ENCODE results near the gene MRGPRE. TPM values are rescaled to one million over a fixed set of nuclear protein-coding genes. Genes with fewer than 3 reads are reported as not detected.
"Not testable (repeated sequence)": the region's sequence is repeated elsewhere in the genome, so short reads cannot be mapped to it uniquely, and the experiment has no call there.

MRGPRE gene
- total RNA-seq, 1 experiment from 2014 or later = not detected

GRCh38 chr11:3280662-3281061 is 48.4 kb upstream of the MRGPRE start:
- not testable (repeated sequence) for H3K79me1 ChIP-seq (ENCODE audit: insufficient read depth, low read depth, low read length, poor library complexity, severe bottlenecking); H4K20me1 ChIP-seq (ENCODE audit: control insufficient read depth, insufficient read depth, insufficient read length); H3K23me2 ChIP-seq (ENCODE audit: insufficient read length, low read depth, low read length, poor library complexity, severe bottlenecking); H4K91ac ChIP-seq (ENCODE audit: insufficient read length, low read depth, low read length); H3K4me2 ChIP-seq (ENCODE audit: insufficient read depth, insufficient read length, low read length); H3K56ac ChIP-seq (ENCODE audit: insufficient read length, low read depth, low read length); H3K36me3 Mint-ChIP-seq (ENCODE audit: insufficient read depth in 1 of 3, low read depth in 3 of 3); H4K8ac ChIP-seq (replicated peaks; ENCODE audit: insufficient read length, low read depth, low read length); H3T11ph ChIP-seq (ENCODE audit: low read length); H3K27ac ChIP-seq (ENCODE audit: insufficient read length, low read depth, low read length); H3K9me3 Mint-ChIP-seq; H3K14ac ChIP-seq (ENCODE audit: insufficient read depth, low read length); H3K79me2 ChIP-seq (ENCODE audit: insufficient read depth, low read length); H3K9ac ChIP-seq (ENCODE audit: extremely low read depth, insufficient read length, low read length); H3K23ac ChIP-seq (ENCODE audit: insufficient read length, low read depth, low read length); H3K4me1 Mint-ChIP-seq; H2BK5ac ChIP-seq (ENCODE audit: insufficient read length, low read length); H4K5ac ChIP-seq (ENCODE audit: insufficient read length, low read depth, low read length); H3K18ac ChIP-seq (ENCODE audit: insufficient read length, low read depth, low read length); H3K4me3 Mint-ChIP-seq; H3K27me3 Mint-ChIP-seq (ENCODE audit: low read depth); H2AK5ac ChIP-seq (ENCODE audit: insufficient read length, low read length); DNase-seq; H3K9me3 ChIP-seq (ENCODE audit: control insufficient read depth, low read depth, low read length); H2BK12ac ChIP-seq (ENCODE audit: insufficient read length, low read depth, low read length); H2BK120ac ChIP-seq (ENCODE audit: low read depth, low read length, poor library complexity, severe bottlenecking); H2BK15ac ChIP-seq (ENCODE audit: low read depth, low read length); H3K27me3 ChIP-seq (ENCODE audit: insufficient read depth, low read length); H3K27ac Mint-ChIP-seq; H2AFZ ChIP-seq (ENCODE audit: low read length); H2BK20ac ChIP-seq (ENCODE audit: low read depth, low read length, poor library complexity, severe bottlenecking); H3K4me1 ChIP-seq (ENCODE audit: insufficient read depth, low read length); H3K4ac ChIP-seq (ENCODE audit: low read depth, low read length)
- no CpG with 5 or more reads among the region's 10 CpGs for WGBS (ENCODE audit: extremely low coverage, insufficient read length, low lambda C conversion rate)

DNA sequence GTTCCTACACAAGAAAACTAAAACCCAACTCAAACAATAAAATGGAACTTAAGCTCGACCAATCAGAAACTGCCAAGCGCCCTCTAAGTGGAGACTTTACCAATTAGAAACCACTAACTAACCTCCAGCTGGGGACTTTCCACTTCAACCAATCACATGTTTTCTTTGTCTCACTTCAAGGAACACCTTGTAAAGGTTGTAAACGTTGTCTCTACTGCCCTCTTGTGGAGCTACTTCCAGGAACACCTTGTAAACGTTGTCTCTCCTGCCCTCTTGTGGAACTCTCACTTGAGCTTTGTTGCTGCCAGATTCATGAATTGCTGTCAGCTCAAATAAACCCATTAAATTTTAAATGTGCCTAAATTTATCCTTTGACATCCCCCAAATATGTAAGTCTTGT is 46.7 kb upstream of the MRGPRE start:
- not testable (repeated sequence) for H2AK5ac ChIP-seq (ENCODE audit: insufficient read length, low read length); H2AFZ ChIP-seq (ENCODE audit: low read length); H3K79me2 ChIP-seq (ENCODE audit: insufficient read depth, low read length); H3T11ph ChIP-seq (ENCODE audit: low read length); H3K4ac ChIP-seq (ENCODE audit: low read depth, low read length); H2BK5ac ChIP-seq (ENCODE audit: insufficient read length, low read length); H4K5ac ChIP-seq (ENCODE audit: insufficient read length, low read depth, low read length); H4K91ac ChIP-seq (ENCODE audit: insufficient read length, low read depth, low read length); H3K4me2 ChIP-seq (ENCODE audit: insufficient read depth, insufficient read length, low read length); H2BK15ac ChIP-seq (ENCODE audit: low read depth, low read length); H3K9ac ChIP-seq (ENCODE audit: extremely low read depth, insufficient read length, low read length); H3K9me3 Mint-ChIP-seq; H3K27me3 Mint-ChIP-seq (ENCODE audit: low read depth); H3K4me1 ChIP-seq (ENCODE audit: insufficient read depth, low read length); H4K20me1 ChIP-seq (ENCODE audit: control insufficient read depth, insufficient read depth, insufficient read length); H3K27ac ChIP-seq (ENCODE audit: insufficient read length, low read depth, low read length); H3K4me1 Mint-ChIP-seq; H3K23ac ChIP-seq (ENCODE audit: insufficient read length, low read depth, low read length); H4K8ac ChIP-seq (replicated peaks; ENCODE audit: insufficient read length, low read depth, low read length); H3K9me3 ChIP-seq (ENCODE audit: control insufficient read depth, low read depth, low read length); H2BK12ac ChIP-seq (ENCODE audit: insufficient read length, low read depth, low read length); H2BK120ac ChIP-seq (ENCODE audit: low read depth, low read length, poor library complexity, severe bottlenecking); H3K18ac ChIP-seq (ENCODE audit: insufficient read length, low read depth, low read length); H2BK20ac ChIP-seq (ENCODE audit: low read depth, low read length, poor library complexity, severe bottlenecking); H3K56ac ChIP-seq (ENCODE audit: insufficient read length, low read depth, low read length); H3K36me3 Mint-ChIP-seq (ENCODE audit: insufficient read depth in 1 of 3, low read depth in 3 of 3); H3K4me3 Mint-ChIP-seq; DNase-seq; H3K14ac ChIP-seq (ENCODE audit: insufficient read depth, low read length); H3K27me3 ChIP-seq (ENCODE audit: insufficient read depth, low read length); H3K79me1 ChIP-seq (ENCODE audit: insufficient read depth, low read depth, low read length, poor library complexity, severe bottlenecking); H3K27ac Mint-ChIP-seq; H3K23me2 ChIP-seq (ENCODE audit: insufficient read length, low read depth, low read length, poor library complexity, severe bottlenecking)
- WGBS (ENCODE audit: extremely low coverage, insufficient read length, low lambda C conversion rate) = no CpG with 5 or more reads among the region's 4 CpGs
